COLO829 (cell line): Measurements from ENCODE around the gene GRID2.
A peak's percentile ranks its signal among the peaks of the same experiment; 100 is the strongest.
"Not testable (repeated sequence)": the region's sequence is repeated elsewhere in the genome, so short reads cannot be mapped to it uniquely, and the experiment has no call there.

Experiments used
- DNase-seq: peaks from one replicate; pipeline ENCODE4 v3.0.0; 2012; ENCODE audit warnings: low spot score

The GRID2 gene

DNA sequence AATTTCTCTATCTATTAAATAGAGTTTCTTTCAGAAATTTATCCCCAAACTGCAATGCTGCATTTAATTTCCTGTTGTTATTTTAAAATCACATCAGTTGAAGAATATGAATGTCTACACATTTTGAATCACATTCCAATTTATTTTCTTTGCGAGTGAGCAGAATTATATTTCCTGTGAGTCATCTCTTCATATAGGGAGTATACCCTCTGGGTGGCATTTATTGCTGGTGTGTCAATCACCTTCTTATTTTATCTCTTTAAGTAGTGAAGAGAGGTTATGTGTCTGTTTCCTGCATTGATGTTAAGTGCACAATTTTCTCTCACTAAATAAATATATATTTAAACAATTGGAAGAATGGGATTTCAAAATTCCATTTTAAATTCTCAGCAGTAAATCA, 1013.8 kb downstream of the GRID2 start:
- peak; percentile 35 for DNase-seq

DNA sequence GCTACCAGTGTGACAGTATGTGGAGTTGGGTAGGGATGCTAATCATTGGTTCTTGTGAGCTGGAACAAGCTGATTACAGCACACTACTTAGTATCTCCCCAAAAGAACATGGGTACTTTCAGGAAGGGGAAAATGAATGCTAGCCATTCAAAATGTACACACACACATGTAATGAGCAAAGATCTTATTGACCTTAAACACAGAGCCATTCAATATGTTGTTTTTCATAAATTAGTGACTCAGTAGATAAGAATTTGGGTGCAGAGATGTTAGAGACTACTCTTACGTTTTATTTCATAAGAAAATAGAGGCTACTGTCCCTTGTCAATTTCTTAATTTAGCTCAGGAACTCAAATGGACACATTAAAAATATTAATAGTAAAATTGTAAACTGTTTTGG, 1015.3 kb downstream of the GRID2 start:
- DNase-seq, result peak; percentile 74

DNA sequence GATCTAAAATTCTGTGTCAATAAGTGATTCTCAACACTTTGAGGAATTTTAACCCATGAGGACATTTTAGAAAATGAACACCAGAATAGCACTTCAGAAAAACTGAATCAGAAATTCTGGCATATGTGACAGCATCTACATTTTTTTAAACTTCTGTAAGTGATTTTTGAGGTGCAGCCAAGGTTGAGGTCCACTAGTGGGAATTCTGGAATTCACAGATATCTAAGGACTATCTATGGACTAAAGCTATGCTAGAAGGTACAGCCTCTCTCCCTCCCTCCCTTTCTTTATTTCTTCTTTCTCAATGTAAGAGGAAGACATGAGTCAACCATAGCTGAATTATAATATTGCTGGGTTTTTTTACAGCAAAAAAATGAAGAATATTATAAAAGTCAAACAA, 1016.6 kb downstream of the GRID2 start:
- no peak for DNase-seq

DNA sequence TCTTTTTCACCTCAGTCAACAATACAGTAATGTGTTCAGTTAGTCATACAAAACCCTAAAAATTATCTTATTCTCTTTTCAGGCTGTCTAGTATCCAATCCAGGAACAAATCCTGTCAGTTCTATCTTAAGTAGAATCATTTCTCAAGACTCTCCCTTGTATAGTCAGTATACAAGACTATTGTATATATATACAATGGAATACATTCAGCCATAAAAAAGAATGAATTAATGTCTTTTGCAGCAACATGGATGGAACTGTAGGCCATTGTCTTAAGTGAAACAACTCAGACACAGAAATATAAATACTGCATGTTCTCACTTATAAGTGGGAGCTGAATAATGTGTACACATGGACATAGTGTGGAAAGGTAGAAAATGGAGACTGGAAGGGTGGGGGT, 1023.6 kb downstream of the GRID2 start:
- DNase-seq, result peak; percentile 85

DNA sequence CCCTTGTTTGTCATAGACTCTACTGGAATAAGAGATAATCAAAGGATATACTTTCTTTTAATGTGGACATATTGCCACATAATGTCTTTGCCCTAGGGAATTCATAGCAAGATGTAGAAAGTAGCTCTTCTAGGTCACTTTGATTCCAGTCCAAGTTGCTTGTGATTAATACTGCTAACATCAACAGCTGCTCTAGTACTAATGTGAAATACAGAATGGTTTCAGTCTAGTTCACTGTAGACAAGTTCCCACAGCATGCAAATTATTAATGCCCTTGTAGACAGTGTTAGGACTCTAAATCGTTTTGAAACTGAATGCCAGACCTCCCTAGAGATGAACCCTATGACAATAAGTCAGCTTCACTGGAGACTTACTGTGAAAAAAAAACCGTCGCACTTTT, 1030.2 kb downstream of the GRID2 start:
- DNase-seq, result no peak

DNA sequence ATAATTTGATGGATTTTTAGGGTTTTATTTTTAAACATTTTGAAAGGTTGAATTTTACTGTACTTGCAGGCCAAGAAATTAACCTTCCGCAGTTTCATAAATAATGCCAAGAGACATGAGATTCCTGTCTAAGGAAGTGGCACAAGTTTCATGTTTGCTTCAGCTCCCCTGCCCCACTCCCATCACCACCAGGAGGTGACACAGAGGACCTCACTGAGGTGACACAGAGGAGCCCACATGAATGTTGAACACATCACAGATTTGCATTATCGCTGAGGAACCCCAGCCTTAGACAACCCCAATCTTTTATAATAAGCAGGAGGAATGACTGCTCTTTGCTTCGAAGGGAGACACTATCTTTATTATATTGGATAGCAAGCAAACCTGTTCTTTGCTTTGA, 1033.4 kb downstream of the GRID2 start:
- no peak for DNase-seq

DNA sequence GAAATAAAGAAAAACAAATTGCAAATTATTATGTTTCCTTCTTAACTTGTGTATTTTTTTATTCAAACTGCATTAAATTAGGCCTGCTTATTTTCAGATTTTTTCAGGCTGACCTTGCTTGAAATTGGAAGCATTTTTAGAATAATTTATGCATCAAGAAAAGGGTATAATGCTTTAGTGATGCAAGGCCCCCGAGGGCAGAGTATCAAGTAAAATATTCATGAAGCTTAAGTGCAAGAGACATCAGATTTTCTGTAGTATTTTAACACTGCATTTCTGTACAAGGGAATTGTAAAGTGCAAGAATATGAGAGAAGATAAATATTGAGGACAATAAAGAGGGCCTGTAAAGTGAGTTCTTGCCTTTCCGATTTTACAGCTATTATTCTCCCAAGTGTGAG, 1039.0 kb downstream of the GRID2 start:
- peak; percentile 14 for DNase-seq

DNA sequence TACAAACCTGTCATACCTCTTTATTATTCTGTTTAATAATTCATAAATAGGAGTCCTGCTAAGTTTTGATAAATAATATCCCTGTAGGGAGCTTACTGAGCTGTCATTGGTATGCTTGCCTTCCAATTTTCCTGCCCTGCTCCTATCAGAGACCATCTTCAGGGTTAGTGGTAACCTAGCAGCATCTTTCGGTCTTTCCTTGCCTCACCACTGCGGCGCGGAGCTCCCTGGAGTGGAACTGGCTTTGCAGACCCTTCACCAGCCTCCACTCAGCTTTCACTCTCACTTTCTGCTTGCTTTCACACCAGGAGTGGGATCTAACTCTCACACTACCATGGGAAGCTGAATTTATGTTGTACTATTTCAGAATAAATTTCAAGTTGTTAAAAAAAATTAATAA, 1043.1 kb downstream of the GRID2 start:
- DNase-seq, result no peak

DNA sequence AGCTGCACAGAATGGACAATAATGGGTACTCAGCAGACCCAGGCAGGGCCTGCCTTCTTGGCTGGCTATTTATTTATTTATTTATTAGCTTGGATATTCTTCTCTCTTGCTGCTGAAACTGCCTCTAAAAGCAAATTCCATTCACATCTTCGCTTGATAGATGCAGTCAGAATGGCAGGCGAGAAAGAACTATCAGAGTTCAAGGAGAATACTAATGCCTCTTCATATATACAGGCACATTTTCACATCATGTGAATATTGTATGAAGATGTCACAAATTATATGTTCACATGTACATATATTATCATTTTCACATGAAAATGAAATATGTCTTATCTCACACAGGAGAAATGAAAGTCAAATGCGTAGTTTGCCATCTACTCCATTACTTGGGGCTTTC, 1045.1 kb downstream of the GRID2 start:
- DNase-seq, result no peak

DNA sequence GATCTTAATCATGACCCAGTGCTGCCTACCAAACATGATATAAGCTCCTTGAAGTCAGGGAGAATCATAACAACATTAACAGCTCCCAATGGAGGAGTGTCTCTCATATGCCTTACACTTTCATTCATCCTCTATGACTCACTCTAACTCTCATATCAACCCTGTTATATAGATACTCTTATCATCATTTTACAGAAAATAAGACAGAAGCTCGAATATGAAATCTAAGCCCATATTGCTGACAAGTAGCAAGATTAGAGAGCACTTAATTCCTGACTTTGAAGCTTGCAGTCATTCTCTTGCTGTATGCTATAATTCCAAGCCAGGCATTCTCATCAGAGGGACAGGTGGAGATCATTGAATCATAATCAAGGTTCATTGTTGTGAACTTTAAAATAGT, 1048.1 kb downstream of the GRID2 start:
- DNase-seq, result no peak

DNA sequence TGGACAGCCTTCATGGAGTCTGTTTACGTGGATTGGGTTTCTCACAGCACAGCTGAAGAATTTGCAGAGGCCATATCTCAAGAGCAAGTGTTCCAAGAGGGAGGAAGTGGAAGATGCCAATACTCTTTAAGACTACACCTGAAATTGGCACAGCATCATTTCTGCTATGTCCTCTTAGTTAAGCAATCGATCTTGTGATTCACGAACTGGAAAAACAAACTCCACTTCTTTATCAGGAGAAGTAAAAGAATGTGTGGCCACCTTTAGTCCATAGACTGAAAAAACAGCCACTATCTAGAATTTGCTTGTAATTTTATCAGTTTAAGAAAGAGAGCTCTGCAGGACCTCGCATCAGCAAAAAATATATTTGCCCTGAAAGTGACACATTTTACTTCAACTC, 1051.6 kb downstream of the GRID2 start:
- no peak for DNase-seq

DNA sequence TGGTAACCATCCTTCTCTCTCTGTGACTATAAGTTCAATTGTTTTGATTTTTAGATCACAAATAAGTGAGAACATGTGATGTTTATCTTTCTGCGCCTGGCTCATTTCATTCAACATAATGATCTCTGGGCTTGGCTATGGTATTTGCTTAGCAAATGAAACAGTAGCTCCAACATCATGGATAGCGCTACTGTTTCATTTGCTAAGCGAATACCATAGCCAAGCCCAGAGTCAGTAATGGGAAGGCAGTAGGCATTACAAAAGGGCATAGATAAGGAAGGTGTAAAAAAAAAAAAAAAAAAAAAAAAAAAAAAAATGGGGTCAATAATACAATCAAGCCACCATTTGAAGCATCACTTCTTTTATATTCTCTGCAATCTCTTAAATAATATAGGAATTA, 1055.8 kb downstream of the GRID2 start:
- DNase-seq, result no peak

DNA sequence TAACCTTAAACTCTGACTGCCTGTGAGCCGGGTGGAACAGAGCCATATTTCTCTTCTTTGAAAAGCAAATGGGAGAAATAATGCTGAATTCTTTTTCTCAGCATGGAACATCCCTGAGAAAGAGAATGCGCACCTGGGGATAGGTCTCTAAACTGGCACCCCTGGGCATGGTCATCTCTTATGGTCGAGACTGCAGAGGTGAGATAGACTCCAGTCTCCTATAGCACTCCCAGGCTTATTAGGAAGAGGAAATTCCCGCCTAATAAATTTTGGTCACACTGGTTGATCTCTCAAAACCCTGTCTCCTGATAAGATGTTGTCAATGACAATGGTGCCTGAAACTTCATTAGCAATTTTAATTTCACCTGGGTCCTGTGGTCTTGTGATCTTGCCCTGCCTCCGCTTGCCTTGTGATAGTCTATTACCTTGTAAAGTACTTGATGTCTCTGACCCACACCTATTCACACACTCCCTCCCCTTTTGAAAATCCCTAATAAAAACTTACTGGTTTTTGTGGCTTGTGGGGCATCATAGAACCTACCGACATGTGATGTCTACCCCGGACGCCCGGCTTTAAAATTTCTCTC, 1062.5 kb downstream of the GRID2 start:
- not testable (repeated sequence) for DNase-seq

DNA sequence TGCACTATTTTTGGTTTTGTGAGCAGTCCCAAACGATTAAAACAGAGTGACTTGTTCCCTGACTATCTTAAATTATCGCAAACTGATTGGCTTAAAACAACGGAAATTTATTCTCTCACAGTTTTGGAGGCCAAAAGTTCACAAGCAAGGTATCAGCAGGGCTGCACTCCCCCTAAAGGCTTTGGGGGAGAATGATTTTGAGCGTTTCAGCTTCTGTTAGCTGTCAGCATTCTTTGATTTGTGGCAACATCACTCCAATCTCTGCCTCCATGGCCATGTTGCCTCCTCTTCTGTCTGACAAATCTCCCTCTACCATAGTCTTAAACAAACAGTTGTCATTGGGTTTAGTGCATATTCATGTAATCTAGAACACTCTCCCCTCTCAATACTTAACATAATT, 1065.2 kb downstream of the GRID2 start:
- DNase-seq, result no peak

DNA sequence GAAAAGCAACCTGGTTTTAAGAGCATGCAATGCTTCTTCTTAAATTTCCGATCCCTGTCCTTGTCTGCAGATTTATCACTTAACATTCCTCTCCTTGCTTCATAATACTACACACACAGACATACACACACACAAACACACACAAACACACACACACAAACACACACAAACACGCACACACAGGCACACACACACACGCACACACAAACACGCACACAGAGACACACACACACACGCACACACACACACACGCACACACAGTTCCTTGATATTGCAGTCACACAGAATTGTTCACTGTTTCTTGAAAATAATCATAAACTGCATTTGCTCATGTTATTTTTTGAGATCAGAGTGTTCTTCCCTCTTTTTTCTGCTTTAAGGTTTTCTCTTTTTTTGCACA, 1066.5 kb downstream of the GRID2 start:
- no peak for DNase-seq

DNA sequence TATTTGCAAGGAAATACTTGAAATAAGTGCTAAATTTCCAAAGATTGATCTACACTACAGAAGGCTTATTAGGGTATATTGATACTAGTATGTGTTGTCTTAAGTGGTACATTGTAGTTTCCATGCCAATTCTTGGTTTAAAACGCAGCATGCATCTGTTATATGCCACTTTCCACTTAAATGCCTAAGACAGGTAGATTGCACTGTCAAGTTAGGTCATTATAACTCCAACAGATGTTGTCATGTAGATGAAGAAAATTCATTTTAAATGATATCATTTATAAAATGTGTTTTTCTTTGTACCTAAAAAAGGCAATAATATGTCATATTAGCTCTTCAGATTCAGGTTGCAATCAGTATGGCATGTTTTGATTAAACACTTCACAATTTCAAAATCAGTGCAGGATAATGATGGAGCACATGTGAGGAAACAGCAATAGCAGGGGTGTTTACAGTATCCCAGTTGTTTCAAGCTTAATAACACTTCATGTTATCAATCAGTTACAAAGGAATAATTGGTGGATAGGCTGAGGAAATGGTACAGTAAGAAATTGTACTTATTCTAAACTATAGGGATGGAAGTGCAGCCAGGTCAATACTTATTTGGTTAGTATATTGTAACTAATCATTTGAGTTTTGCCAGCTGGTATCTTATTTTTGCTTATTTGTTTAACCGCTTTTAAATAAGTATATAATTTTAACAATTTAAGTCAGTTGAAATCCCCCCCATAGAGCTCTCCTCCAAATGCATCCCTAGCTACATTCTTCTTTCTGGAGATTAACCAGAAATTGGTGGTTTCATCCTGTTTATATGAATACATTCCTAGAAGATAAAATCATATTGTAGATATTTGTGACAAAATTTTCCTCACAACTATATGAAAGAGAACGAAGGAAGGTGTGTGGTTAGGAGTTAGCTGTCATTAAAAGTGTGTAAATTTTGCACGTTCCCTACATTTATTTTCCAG, 1070.4 kb downstream of the GRID2 start:
- no peak for DNase-seq

DNA sequence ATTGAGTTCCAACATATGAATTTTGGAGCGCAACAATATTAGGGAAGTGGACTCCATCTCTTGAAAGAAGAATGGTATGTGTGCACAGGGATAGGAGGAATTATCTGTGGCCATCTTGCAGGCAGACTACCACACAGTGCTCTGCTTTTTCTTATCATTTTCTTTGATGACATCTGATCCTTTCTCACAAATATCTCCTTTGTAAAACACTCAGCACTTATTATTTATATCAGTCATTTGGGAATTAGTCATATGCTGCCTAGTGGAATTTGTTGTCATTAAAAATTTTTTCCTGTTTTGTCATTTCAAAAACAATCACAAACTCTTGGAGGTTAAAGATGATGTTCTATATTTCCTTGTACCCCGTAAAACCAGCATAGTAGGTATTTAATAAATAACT, 1080.5 kb downstream of the GRID2 start:
- DNase-seq, result peak; percentile 59

DNA sequence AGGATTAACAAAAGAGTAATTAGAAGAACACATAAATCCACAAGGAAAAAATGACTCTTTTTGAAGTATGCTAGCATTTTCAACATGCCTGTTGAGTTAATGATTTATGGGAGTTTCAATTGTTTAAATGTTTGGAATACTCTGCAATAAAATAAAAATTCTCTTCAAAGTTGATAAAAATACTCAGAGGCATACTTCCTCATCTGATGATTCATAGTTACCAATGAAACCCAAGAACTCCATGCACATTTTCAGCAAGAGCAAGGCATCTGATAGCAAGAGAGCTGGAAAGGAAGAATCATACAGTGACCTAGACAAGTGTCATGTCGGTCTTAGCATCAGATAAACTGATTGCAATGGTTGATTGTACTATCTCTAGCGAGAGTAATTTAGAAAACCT, 1081.1 kb downstream of the GRID2 start:
- peak; percentile 18 for DNase-seq

DNA sequence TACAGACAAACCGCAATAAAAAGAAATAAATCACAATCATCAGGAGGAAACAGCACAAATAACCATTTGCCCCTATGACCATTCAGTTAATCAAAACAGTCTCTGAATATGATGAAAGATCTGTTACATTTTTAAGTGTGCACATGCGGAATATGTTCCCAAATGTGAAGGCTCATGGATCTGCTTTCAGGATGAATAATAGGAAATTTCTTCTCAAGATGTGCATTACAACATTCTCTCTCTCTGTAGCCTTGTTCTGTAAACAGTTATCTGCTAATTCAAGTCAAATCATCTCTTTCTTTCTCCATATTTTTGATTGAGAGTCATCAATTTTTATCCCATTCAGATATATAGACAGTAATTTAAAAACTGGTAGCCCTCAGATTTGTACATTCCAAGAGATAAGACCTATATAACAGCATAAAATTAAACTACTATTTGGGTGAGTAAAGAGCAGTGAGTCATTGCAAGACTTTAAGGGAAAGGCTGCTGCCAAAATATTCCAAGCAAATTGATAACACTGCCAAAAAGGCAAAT, 1090.8 kb downstream of the GRID2 start:
- DNase-seq, result no peak

DNA sequence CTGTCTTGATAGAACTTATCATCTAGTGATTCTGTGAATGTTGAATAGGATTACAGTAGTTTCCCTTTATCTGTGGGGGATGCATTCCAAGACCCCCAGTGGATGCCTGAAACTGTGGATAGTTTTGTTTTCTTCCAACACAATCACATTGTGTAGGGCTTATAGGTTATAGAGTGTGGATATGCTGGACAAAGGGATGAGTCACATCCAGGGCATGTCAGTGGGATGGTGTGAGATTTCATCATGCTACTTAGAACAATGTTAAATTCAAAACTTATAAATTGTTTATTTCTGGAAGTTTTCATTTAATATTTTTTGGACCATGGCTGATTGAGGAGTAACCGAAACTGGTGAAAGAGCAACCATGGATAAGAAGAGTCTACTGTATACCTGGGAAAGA, 1092.5 kb downstream of the GRID2 start:
- DNase-seq, result peak; percentile 16

DNA sequence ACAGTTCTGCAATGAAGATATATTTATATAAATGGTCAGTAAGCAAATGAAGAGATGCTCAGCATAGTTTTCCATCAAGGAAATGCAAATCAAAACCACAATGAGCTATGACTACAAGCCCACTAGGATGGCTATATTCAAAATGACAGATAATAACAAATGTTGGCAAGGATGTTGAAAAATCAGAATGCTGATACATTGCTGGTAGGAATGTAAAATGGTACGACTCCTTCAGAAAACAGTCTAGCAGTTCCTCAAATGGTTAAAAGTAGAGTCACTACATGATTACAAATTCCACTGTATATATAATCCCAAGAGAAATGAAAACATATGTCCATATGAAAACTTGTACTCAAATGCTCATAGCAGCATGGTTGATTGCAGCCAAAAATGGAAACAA, 1099.8 kb downstream of the GRID2 start:
- no peak for DNase-seq

DNA sequence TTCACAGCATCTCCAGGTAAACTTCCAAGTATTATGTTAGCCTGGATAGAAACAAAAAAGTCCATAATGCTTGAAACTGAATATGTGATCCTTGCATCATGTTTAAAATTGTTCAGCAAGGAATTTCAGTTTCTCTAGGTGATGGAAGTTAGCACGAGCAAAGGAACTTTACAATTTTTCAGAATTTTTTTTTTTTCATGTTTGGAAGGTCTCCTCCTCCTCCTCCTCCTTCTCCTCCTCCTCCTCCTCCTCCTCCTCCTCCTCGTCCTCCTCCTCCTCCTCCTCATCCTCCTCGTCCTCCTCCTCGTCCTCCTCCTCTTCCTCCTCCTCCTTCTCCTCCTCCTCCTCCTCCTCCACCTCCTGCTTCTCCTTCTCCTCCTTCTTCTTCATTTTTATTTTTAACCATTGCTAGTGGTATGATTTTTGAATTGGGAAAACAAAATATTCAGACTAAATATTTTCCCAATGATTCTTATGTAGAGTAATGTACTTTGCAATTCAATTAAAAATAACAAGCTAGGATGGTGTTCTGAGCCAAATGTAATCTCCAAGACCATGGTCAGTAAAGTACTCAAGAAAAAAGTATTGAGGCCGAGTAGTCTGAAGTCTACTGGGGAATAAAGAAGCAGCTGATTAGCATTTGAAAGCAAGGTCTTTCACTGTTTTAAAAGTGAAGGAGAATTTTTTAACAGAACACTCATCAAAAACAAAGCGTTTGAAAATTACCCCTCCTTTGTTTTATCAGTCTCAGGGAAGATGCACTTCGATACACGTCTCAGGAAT, 1103.9 kb downstream of the GRID2 start:
- DNase-seq, result no peak

DNA sequence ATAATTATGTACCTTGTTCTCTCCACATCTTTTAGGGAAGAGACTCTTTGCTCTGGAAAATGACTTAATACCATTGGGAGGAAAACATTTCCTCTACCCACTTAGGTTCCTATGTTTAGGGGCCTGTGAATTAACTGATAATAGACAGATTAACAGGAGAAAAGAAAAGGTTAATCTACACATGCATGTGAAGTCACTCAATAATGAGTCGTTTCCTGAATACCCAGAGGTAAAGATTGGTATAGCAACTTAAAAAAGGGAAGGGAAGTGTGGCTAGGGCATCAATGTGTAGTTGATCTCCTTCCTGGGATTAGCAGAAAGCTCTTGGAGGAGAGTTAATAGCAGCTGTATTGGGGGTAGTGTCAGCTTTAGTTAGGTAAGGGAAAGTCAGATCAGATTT, 1105.3 kb downstream of the GRID2 start:
- peak; percentile 9 for DNase-seq
